Activated CD8-positive, alpha-beta memory T cell treated with anti-CD3 and anti-CD28 coated beads, Interleukin-2, amount 50 U/mL, for 1 hour (primary cell): ENCODE measurements around the gene MPO.

Experiments used
- DNase-seq: peaks from one replicate; pipeline ENCODE4 v3.0.0-alpha.2; 2020; ENCODE audit errors: extremely low read depth

MPO gene

DNA sequence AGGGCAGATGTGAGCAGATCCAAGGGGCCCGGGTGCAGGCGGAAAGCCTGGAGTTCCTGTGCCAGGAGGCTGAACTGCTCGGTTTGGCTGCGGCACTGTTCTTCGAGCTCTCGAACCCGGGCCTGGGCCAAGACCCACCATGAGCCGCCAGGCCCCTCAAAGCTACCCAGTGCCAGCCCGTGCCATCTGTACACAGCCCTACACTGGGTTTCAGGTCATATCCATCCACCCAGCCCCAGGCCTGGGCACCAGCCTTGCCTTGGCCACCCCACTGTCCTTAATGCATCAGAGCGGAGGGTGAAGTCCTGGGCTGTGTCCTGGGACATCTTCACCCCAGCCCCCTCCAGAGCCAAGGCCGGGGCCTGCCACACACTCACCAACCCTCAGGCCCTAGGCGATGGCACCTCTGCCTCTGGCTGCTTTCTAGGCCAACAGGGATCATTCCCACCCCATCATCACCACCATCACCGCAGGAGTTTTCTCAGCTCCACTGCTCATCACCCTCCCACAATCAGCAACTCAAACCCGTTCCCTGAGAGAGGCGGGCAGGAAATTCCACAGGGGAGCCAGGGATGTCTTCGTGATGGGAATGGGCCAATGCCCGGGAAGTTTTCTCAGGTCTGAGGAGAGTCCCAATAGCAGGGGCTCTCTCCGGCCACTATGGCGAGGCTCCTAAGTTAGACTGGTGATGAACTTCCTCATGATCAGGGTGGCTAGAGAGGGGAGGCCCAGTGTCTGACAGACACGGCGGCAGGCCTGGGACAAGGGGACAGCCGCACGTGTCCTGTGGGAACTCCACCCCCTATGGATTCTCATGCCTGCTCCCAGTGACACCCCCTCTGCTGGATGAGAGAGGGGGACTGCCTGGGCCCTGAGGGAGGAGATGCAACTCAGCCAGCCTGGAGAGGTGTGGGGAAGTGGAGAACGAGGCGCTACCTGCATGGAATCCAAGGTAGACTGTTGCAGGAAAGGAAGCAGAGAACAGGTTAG, 38.7 kb upstream of the MPO start:
- no peak for DNase-seq

DNA sequence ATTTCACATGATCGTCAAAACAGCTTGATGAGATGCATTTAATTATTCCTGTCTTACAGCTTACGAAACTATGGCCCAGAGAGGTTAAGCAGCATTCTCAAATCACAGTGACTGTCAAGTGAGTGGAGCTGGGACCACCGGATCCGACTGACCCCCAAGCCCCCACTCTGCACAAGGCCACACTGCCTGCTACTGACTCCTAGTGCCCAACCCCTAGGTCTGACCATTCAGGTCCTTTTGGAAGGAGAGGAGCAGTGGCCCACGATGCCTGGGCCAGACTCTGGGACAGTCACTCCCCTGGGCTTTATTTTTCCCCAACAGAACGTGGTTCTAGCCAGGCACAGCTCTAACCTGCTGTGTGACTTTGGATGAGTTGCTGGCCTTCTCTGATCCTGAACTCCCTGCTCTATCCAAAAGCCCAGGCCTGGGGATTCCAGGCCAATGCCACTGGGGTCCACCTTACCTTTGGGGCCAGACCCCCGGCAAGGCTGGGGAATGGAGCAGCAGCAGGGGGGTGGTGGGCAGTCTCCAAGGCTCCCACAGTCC, 38.0 kb upstream of the MPO start:
- no peak for DNase-seq

DNA sequence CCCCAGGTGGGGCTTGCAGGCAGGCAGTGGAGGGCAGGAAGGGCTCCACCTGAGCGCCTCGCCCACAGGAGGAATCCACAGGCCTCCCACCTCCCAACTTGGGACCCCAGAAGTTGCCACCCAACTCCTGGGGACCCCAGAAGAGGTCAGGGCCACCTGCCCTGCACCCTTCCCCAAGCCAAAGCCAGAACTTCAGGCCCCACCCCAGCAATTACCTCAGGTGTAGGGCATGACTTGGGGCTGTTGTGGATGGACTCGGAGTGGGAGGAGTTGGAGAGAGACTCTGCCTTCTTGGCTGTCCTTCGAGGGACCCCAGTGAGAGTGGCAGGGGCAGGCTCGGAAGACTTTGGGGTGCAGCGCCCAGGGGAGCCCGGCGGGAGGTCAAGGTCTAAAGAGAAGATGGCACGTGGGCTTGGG, 37.3 kb upstream of the MPO start:
- no peak for DNase-seq

DNA sequence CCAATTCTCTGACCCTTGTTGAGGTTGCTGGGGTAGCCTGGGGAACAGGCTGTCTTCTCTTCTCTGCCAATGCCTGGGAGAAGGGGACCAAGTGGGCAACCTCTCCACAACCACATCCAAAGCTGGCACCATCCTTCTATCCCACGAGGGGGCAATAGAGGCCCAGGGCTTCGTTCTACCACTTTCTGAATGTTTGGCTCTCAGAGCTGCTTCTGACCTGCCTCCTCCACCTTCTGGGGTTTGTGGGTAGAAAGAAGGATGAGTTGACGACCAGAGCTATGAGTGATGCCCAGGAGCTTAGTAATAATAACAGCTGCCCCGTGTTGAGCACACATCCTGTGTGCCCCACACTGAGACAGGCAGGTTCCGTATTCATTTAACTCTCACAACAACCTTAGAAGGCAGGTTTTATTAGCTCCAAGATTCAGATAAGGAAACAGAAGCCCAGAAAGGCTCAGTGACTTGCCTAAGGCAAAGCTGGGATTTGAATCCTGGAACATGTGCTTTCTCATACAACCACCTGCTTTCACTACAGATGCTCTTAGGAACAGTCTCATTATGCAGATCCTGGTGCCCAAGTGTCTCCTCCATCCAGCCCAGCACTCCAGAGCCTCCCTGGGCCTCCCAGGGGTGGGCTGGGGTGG, 36.8 kb upstream of the MPO start:
- no peak for DNase-seq

DNA sequence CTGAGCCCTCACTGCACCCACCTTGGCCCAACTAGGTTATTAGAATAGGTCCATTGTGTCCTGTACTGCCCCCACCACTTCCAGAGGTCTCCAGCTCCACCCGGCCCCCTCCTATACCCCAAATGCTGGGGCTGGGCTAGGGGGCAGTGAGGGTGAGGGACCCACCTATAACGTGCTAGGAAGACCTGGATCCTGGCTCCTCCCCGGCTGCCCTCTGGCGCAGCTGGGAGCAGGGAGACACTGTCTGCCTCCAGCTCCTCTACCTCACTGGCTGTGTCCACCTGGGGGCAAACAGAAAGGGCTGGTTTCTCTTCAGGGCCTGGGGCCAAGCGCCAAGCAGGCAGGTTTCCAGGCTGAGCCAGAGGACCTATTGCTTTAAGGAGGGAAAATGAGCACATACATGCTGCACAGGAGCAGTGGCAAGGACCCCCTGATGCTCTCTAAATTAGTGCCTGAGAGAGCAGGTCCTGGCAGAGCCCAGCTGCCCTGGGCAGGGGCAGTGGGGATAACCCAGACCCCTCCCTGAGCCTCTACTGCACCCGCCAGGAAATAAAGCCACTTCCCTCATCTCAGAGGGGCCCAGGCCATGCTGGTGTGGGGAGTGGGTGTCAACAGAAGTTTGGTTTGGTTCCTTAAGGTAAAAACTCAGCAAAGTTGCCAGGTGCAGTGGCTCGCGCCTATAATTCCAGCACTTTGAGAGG, 35.7 kb upstream of the MPO start:
- no peak for DNase-seq

DNA sequence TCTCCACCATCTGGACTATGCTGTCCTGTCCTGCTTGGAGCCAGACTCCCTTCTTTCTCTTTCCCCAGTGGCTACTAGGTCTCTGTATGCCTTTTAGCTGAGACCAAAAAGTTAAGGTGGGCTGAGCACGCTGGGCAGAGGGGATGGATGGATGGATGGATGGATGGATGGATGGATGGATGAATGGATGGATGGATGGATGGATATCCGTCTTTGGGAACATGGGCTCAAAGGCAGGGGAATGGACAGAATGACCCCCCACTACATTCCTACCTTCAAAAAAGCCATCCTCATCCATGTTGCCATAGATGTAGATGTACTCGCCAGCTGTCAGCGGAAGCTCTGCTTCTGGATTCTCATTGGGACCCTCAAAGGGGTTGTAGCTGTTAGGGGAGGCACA, 35.0 kb upstream of the MPO start:
- DNase-seq = no peak

DNA sequence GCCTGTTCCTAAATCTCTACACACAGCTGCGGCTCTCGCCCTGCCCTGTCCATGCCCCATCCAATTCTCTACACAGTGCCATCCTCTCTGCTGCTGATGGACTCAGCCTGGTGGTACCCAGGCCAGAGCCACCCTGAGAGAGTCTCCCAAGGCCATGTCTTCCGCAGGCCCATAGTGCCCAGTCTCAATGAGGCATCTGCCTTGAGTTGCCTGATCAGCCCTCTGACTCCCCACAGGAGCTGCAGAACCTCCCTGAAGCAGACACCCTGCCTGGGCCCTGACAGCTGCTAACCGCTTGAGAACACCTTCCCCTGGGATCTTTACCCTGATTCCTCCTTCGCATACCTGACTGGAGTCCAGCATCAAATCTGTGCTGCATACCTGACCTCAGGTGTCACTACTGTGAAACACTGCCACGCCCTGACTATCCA, 34.6 kb upstream of the MPO start:
- DNase-seq = no peak

DNA sequence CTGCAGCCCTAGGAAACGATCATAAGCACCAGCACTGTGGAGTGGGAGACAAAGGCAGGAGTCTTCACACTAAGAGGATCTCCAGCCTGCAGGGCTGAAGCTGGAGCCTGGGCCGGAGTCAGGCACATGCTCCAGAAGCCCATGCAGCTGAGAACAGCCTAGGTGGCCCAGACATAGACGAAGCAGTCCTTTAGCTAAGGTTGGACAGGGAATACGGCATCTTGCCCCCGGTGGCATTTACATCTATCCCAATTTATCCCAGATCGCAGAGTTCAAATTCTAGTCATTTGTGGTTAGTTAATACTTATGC, 33.9 kb upstream of the MPO start:
- DNase-seq = no peak

DNA sequence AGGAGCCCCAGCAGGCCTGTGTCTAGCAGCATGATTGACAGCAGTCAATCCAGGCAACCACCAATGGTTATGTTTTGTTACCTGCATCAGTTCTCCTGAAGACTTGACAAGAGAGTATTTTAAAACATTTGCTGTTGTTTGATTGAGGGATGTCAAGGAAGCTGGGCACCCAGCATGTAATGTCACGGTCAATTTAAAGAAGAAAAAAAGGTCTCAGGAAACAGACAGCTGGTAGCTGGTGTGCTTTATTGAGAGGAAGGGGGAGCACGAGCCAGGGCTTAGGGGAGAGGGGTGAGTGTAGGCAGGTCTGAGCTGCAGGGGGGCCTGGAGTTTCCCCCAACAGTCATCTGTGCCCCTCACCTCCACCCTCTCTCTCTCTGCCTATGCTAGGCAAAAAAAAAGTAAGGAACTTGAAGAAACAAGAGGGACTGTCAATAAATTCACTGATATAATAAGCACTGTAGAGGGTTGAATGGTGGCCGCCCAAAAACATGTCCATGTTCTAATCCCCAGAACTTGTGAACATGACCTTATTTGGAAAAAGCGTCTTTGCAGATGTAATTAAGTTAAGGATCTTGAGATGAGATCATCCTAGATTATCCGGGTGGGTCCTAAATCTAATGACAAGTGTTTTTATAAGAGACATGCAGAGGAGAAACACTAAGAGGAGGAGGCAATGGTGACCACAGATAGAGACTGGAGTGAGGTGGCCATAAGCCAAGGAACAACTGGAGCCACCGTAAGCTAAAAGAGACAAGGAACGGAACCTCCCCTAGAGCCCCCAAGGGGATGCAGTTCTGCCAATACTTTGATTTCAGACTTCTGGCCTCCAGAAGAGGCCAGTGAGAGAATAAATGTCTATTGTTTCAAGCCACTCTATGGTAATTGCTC, 33.3 kb upstream of the MPO start:
- DNase-seq = no peak

DNA sequence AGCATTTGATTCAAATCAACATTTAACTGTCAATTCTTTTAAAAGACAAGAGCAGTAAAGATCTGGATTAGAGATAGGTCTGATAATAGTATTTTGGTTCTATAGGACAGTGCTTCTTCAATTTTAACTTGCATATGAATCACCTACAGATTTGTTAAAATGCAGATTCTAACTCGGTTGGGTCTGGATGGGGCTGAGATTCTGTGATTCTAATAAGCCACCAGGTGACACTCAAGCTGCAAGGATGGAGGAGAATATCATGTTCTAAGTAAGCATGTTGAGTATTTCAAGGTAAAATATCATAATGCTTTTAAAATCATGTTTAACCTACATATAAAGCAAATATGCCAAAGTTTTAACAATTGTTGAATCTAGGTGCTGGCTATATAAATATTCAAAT, 32.1 kb upstream of the MPO start:
- DNase-seq = no peak

DNA sequence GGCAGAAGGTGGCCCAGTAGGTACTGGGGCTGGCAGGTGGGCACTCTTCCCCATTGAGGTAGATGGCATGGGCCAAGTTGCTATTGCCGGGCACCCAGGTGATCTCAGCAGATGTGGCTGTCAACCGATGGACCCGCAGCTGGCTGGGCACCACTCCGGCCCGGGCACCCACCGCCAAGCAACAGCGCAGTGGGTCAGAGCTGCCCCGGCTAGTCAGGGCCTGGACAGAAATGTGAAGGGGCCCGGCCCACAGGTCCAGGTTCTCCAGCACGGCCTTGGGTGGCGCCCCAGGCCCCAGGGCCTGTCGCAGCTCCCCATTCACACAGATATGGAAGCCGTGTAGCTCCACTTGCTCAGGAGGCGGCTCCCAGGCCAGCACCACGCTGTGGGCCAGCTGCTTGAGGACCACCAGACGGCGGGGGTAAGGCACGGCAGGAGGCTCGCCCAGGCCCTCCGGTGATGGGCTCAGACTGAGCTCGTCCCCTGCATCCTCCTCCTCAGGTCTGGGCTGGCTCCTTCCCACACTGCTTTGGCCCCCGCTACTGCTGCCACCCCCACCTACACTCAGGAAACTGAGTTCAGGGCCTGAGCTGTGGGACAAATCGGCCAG, 31.4 kb upstream of the MPO start:
- DNase-seq = no peak

DNA sequence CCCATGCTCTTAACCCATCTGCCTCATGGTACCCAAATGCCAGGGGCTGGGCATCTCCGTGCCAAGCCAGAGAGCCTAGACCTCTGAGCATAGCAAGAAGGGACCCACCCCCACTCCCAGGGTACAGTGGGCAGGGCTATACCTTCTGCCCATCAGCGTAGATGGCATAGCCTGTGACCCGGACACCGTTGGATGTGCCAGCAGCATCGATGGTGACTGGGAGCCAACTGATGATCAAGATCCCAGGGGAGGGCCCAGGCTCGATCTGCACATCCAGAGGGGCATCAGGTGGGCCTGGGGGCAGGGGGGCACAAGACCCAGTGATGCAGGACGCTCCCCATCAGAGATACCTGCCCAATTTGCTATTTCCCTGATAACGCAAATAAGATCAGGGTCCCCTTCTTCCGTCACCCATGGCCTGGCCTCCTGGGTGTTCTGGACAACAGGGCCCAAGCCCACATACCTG, 30.7 kb upstream of the MPO start:
- no peak for DNase-seq

DNA sequence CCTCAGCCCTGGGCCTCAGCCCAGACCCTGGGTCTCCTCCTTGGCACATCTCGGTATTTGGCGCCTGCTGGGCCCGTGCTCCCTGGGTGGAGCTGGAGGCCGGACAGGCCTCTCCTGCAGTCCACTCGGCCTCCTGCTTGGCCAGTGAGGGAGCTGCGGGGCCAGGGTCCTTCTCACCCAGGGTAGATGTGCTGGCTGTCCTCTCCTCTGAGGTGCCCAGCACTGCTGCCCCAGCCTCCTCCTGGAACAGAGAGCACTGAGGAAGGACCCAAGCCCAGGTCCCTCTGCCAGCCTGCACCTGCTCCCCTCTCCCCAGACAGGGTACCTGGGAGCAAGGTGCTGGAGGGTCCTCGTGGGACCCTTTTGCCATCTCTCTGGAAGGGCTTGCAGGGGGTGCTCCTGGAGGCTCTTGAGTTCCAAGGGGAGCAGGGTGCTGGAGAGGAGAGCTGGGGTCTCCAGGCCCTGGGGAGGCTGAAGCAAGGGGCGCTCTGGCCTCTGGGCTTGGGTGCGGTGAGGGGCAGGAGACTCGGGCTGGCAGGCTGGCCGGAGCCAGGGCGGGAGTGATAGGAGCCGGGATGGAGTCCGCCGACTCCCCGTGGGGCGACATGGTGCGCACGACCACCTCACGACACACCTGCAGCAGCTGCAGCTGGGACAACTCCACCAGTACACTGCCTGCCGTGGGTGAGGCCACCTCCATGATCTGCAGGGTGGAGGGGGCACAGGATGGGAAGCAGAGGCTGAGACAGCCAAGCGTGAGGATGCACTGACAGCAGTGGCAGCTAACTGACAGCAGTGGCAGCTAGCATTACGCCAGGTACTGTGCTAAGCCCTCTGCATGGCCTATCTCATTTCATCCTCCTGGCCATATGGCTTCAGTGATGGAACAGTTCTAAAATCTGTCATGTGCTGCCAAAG, 30.0 kb upstream of the MPO start:
- no peak for DNase-seq

DNA sequence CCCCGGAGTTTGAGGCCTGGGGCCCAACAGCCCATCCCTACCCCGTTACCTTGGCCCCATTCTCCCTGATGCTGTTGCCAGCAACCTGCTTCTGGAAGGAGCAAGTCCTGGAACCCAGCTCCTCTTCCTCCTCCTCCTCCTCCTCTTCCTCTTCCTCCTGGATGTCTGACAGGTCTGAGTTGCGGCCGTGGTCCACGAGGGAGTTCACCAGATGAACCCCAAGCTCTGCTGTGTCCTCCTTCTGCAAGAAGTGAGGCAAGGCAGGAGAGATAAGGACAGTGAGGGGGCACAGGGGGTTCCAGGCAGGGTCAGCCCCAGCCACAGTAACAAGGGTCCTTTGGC, 29.2 kb upstream of the MPO start:
- DNase-seq = no peak

DNA sequence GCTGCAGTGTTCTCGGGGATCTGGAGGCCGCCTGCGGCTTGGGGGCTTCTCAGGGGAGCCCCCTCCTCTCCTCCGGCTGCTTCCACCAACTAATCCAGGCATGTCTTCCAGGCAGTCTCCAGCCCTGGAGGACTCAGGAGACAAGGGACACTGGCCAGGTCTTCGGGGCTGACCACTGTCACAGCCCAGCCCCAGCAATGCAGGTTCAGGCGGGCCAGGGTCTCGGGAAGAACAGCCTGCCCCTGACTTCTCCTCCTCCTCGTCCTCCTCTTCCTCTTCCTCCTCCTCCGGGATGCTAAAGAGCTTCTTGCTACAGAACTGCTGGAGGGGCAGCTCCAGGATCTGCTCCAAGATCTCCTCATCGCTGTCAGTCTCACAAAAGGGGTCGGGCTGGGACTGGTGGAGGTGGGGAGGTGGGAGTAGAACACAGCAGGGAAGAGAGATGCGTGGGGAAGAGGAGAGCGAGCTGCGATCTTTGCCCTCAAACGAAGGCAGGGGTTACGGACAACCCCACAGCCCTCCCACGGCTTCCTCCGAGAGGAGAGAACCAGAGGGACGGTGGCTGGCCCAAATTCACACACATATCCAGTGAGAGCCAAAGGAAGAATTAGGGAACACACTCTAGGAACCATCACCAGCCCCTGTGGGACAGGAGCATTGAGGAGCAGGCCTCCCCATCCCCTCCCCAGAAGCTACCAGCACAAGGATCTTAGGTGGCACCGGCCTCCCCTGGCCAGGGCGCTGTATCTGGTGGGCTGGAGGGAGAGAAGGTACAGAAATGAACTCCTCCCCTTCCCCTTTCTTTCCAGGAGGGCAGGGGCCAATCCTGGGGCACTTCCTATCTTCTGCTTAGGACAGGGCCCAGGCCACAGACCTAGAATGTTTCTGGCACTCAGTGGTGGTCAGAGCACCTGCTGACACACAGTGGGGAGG, 28.5 kb upstream of the MPO start:
- DNase-seq = no peak

DNA sequence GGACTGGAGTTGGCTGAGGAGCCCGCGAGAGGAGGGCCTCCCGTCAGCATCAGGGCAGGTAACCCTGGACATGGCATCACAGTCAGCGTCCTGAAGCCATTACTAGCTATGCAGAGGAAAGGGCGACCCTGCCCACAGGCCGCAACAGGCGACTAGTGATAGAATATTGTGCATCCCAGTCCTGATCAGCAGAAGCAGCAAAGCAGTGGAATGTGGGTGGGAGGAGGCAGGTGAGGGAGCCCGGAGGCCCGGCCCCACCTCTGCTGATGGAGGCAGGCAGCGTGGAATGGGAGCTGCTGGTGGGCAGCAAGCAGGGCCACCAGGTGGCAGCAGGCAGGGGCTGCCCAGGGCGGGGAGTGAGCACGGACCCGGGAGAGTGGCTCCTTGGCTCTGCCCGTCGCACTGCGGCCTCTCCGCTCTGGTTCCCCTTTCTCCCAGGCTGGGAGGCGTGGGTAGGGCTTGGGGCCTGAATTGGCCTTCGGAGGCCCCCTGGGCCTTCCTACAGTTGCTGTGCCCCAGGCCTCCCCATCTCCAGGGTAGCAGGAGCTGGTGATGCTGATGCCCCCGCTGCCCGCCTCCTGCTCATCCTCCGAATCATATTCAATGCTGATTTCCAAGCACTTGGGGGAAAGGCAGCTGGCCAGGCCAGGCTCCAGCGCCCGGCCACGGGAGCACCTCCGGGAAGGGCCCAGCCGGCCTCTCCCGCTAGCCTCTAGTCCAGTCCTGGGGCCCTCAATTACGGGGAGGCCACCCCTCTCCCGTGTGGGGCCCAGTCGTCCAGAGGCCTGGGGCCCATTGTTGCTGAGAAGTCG, 27.6 kb upstream of the MPO start:
- no peak for DNase-seq

DNA sequence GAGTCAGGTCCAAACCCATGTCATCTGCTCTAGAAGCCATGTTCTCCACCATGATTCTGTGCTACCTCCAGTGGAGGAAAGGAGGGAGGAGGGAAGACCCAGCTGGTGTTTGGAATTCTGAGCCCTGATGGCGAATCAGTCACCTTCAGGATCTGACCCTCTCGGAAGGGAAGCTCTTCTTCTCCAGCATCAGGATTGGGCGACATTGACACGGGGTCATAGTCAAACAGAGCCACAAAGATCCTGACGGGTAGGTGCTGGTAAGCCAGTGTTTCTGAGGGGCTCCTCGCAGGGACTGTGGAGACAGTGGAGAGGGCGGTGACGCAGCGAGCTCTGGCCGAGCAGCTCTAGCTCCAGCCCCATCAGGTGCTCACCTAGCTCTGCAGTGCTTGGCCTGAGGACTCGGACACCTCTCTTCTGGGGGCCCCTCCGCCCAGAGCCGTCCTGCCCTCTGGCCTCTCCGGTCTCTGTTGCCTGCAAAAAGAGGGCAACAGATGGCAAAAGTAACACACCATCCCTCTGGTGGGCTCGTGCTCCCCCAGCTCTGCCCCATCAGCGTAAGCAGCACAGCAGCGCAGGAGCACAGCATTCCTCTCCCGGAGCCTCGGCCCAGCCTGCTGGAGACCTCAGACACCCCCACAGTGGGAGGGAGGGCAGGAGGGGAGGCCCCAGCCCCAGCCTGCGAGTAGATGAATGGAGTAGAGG, 26.9 kb upstream of the MPO start:
- no peak for DNase-seq
